PFSK-1 (cell line): Measurements from ENCODE around the gene MLST8.

ENCODE experiments used
- FOXP2 ChIP-seq: optimal IDR thresholded peaks from 2 replicates; pipeline ENCODE3; 2011; ENCODE audit warnings: borderline replicate concordance, control low read depth, inconsistent platforms; ENCODE audit not compliant: insufficient read depth; ENCODE audit errors: extremely low read length, extremely low read depth
- POLR2AphosphoS5 ChIP-seq: IDR thresholded peaks from 2 replicates; pipeline ENCODE4 v1.6.1; 2012; ENCODE audit warnings: low read depth, mild to moderate bottlenecking, control low read depth, low read length, moderate library complexity
- SIN3A ChIP-seq: IDR thresholded peaks from 2 replicates; pipeline ENCODE4 v1.6.1; 2012; ENCODE audit warnings: mild to moderate bottlenecking, low read length, moderate library complexity, borderline replicate concordance; ENCODE audit not compliant: insufficient read depth
- TAF1 ChIP-seq: IDR thresholded peaks from 2 replicates; pipeline ENCODE4 v1.6.1; 2012; ENCODE audit warnings: low read length, control low read depth, borderline replicate concordance; ENCODE audit not compliant: insufficient read depth
- TF ChIP-seq, protein P1 (sequence below), 2 experiments: IDR thresholded peaks; 2 replicates each; pipeline versions ENCODE4 v1.6.1 to v1.8.0; 2011 to 2012; ENCODE audit warnings: low read depth in 2 of 2, low read length in 2 of 2, control low read depth in 1 of 2, inconsistent platforms in 1 of 2, mild to moderate bottlenecking in 1 of 2, moderate library complexity in 1 of 2; ENCODE audit not compliant: insufficient read depth in 1 of 2

DNA sequence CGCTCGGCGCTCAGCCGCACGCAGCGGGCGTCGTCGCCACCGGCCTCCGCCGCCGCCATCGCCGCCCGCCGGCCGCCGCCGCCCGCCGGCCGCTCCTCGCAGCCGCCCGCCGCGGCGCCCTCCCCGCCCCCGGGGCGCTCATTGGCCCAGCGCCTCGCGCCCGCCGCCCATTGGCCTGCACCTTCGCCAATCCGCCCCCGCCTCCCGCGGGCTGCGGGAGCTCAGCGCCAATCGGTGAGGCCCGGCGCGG is 9.4 kb downstream of the MLST8 start, which contains the start of gene PGP:
- TF ChIP-seq SIN3A (no peak), TAF1 (no peak), POLR2AphosphoS5 (no peak), FOXP2 (no peak)
- TF ChIP-seq, protein P1, sequence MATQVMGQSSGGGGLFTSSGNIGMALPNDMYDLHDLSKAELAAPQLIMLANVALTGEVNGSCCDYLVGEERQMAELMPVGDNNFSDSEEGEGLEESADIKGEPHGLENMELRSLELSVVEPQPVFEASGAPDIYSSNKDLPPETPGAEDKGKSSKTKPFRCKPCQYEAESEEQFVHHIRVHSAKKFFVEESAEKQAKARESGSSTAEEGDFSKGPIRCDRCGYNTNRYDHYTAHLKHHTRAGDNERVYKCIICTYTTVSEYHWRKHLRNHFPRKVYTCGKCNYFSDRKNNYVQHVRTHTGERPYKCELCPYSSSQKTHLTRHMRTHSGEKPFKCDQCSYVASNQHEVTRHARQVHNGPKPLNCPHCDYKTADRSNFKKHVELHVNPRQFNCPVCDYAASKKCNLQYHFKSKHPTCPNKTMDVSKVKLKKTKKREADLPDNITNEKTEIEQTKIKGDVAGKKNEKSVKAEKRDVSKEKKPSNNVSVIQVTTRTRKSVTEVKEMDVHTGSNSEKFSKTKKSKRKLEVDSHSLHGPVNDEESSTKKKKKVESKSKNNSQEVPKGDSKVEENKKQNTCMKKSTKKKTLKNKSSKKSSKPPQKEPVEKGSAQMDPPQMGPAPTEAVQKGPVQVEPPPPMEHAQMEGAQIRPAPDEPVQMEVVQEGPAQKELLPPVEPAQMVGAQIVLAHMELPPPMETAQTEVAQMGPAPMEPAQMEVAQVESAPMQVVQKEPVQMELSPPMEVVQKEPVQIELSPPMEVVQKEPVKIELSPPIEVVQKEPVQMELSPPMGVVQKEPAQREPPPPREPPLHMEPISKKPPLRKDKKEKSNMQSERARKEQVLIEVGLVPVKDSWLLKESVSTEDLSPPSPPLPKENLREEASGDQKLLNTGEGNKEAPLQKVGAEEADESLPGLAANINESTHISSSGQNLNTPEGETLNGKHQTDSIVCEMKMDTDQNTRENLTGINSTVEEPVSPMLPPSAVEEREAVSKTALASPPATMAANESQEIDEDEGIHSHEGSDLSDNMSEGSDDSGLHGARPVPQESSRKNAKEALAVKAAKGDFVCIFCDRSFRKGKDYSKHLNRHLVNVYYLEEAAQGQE (IDR thresholded peaks at IDR 0.05; ENCODE audit: insufficient read depth in 1 of 2, low read depth in 2 of 2, low read length in 2 of 2): no peak
